Endodermal cell (in vitro differentiated cells): ENCODE results near the gene C12orf42. TPM values are rescaled to one million over a fixed set of nuclear protein-coding genes. Genes with fewer than 3 reads are reported as not detected.

ENCODE experiments used
- DNase-seq: peaks from one replicate; pipeline ENCODE4 v3.0.0-alpha.2; 2017
- H3K27ac ChIP-seq: 2 replicates; pipeline ENCODE4 v1.5.1; 2013; ENCODE audit warnings: mild to moderate bottlenecking, low read depth, low read length, moderate library complexity
- H3K27me3 ChIP-seq: 2 replicates; pipeline ENCODE4 v1.6.1; 2013; ENCODE audit warnings: mild to moderate bottlenecking, low read length, moderate library complexity; ENCODE audit not compliant: insufficient read depth, control insufficient read depth, poor library complexity, severe bottlenecking
- H3K36me3 ChIP-seq: 2 replicates; pipeline ENCODE4 v1.7.0; 2013; ENCODE audit warnings: mild to moderate bottlenecking, low read length, moderate library complexity; ENCODE audit not compliant: control insufficient read depth, insufficient read depth
- H3K4me1 ChIP-seq: one replicate; pipeline ENCODE4 v1.7.0; 2013; ENCODE audit warnings: low read length; ENCODE audit not compliant: control insufficient read depth, insufficient read depth
- H3K4me3 ChIP-seq: 2 replicates; pipeline ENCODE4 v1.5.1; 2013; ENCODE audit warnings: mild to moderate bottlenecking, low read length, moderate library complexity
- H3K9ac ChIP-seq: 2 replicates; pipeline ENCODE4 v1.6.1; 2013; ENCODE audit warnings: mild to moderate bottlenecking, low read length, moderate library complexity; ENCODE audit not compliant: poor library complexity, severe bottlenecking; ENCODE audit errors: extremely low read depth
- H3K9me3 ChIP-seq: 2 replicates; pipeline ENCODE4 v1.6.1; 2013; ENCODE audit warnings: mild to moderate bottlenecking, low read length, moderate library complexity; ENCODE audit not compliant: control insufficient read depth
- H3K27ac Mint-ChIP-seq: 2 replicates; pipeline ENCODE4 v1.8.0; 2020; ENCODE audit warnings: mixed read lengths
- H3K27me3 Mint-ChIP-seq: 2 replicates; pipeline ENCODE4 v1.8.0; 2021; ENCODE audit warnings: mild to moderate bottlenecking, mixed read lengths; ENCODE audit not compliant: insufficient read depth
- H3K36me3 Mint-ChIP-seq: 2 replicates; pipeline ENCODE4 v1.8.0; 2020; ENCODE audit warnings: low read depth, mixed read lengths
- H3K4me1 Mint-ChIP-seq: 2 replicates; pipeline ENCODE4 v1.8.0; 2020; ENCODE audit warnings: mixed read lengths
- H3K4me3 Mint-ChIP-seq: 2 replicates; pipeline ENCODE4 v1.8.0; 2020; ENCODE audit warnings: mild to moderate bottlenecking, moderate library complexity, mixed read lengths
- H3K9me3 Mint-ChIP-seq: 2 replicates; pipeline ENCODE4 v1.8.0; 2020; ENCODE audit warnings: mild to moderate bottlenecking, mixed read lengths
- CTCF ChIP-seq: fragments of 200-600 bp; sonication (generic); conservative IDR thresholded peaks from 2 replicates; pipeline ENCODE4 v1.5.0; 2021; ENCODE audit warnings: antibody characterized with exemption, mild to moderate bottlenecking
- whole genome bisulfite sequencing, 2 experiments: methylation state at CpG; one replicate each; pipeline versions ENCODE4 v1.1.5 to v1.1.7; 2013; ENCODE audit warnings: missing lambda C conversion rate in 2 of 2, mixed read lengths in 1 of 2; ENCODE audit not compliant: insufficient coverage in 1 of 2, insufficient read length in 1 of 2; 5-methylcytosine and 5-hydroxymethylcytosine counted together
- total RNA-seq, 2 donors: library from RNA; stranded (reverse); fragmentation: NEBNext Ultra II Directional in 1 of 2; extraction: Animal tissue kit (Norgen Biotek cat#: 25700) in 1 of 2; gene quantifications; 2 replicates in 1 of 2; 3 replicates in 1 of 2; pipeline ENCODE4 v1.2.1, GENCODE V29; 2021

Gene C12orf42
- total RNA-seq, 2 donors from 2014 or later: not detected

DNA sequence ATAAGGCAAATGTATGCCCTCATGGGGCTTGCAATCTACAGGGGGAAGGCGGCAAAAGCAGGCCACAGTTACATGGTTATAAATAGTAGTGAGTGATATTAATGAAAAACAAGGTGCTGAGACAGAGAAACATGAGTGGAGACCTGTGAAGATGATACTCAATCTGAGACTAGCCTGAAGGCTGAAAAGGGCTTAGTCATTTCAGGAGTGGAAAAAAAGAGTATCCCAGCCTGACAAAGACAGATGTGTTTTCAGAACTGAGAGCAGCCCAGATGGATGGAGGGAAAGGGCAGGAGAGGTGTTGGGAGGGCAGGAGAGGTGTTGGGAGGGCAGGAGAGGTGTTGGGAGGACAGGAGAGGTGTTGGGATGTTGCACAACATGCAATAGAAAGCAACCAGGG, 181.9 kb downstream of the C12orf42 start:
- H3K4me3 ChIP-seq: no peak overlapping the region
- no peaks in the 10 kb centered on the region for H3K9me3 Mint-ChIP-seq
- H3K27me3 Mint-ChIP-seq: no peaks in the 10 kb centered on the region
- no peak for DNase-seq
- no peaks in the 10 kb centered on the region for H3K36me3 Mint-ChIP-seq
- H3K36me3 ChIP-seq: no peaks in the 10 kb centered on the region
- H3K4me1 ChIP-seq: no peaks in the 10 kb centered on the region
- no peak for TF ChIP-seq CTCF
- no peak overlapping the region for H3K27ac ChIP-seq
- no peak overlapping the region for H3K9ac ChIP-seq
- H3K4me1 Mint-ChIP-seq: peaks cover 3% of the 10 kb centered on the region
- WGBS, 2 experiments: 86% methylated on average over 1 of the region's 1 CpG
- no peak overlapping the region for H3K4me3 Mint-ChIP-seq
- H3K27me3 ChIP-seq: no peaks in the 10 kb centered on the region
- H3K9me3 ChIP-seq: no peaks in the 10 kb centered on the region
- H3K27ac Mint-ChIP-seq: no peak overlapping the region

GRCh38 chr12:103312742-103313354, 182.9 kb downstream of the C12orf42 start:
- Histone ChIP-seq H3K9ac (no peak overlapping the region), H3K4me1 (no peaks in the 10 kb centered on the region), H3K4me3 (no peak overlapping the region), H3K27me3 (no peaks in the 10 kb centered on the region), H3K27ac (no peak overlapping the region), H3K9me3 (no peaks in the 10 kb centered on the region), H3K36me3 (no peaks in the 10 kb centered on the region)
- Mint-ChIP-seq H3K27ac (no peak overlapping the region), H3K9me3 (no peaks in the 10 kb centered on the region), H3K27me3 (no peaks in the 10 kb centered on the region), H3K4me3 (no peak overlapping the region), H3K4me1 (peaks cover 3% of the 10 kb centered on the region), H3K36me3 (no peaks in the 10 kb centered on the region)
- no peak for DNase-seq
- TF ChIP-seq CTCF: no peak
- WGBS, 2 experiments: 86% methylated on average over 3 of the region's 3 CpGs; no CpG with 5 or more reads in 1 of the 2 experiments

DNA sequence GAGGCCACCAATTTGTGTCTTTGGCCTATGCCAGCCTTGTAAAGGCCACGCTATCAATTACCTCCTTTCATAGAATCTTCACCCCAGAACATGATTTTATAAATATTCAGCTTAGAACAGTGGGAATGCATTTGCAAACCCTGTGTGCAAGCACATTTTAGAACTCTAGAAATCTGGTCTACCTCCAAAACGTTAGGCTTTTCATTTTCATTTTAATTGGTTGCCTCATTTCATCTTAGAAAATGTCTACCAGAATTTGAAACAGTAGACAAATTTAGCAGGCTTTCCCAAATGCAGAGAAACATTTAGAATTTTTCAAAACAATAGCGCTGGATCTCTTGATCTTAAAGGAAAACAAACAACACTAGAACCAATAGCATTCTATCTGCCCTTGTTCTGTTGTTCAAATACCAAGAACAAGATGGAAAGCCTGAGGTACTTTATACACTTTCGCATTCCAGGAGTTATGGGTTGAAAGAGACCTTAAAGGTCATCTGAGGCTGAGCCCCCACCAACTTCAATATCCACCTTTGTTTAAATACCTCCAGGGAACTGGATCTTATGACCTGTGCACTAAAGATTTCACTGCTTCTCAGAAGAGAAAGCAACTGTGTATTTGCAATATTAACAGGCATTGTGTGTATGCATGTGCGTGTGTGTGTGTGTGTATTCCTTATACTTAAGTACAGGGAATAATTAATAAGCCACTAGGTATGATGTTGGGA, 185.1 kb downstream of the C12orf42 start:
- Histone ChIP-seq H3K27ac (no peak overlapping the region), H3K36me3 (no peaks in the 10 kb centered on the region), H3K4me3 (no peak overlapping the region), H3K4me1 (no peaks in the 10 kb centered on the region), H3K27me3 (no peaks in the 10 kb centered on the region), H3K9ac (no peak overlapping the region), H3K9me3 (no peaks in the 10 kb centered on the region)
- no peak for TF ChIP-seq CTCF
- no peak for DNase-seq
- Mint-ChIP-seq H3K36me3 (no peaks in the 10 kb centered on the region), H3K4me3 (no peak overlapping the region), H3K9me3 (no peaks in the 10 kb centered on the region), H3K4me1 (peaks cover 5% of the 10 kb centered on the region), H3K27me3 (no peaks in the 10 kb centered on the region), H3K27ac (no peak overlapping the region)
- 87 to 90% methylated on average over 4 to 5 of the region's 5 CpGs for WGBS, 2 experiments
